Esophagus muscularis mucosa (tissue), 4 donors: ENCODE measurements around the gene UBA6. TPM values are rescaled to one million over a fixed set of nuclear protein-coding genes. Genes with fewer than 3 reads are reported as not detected.

Experiments used
- DNase-seq: peaks from one replicate; pipeline ENCODE4 v3.0.0-alpha.2; 2017; ENCODE audit errors: extremely low spot score
- H3K27ac ChIP-seq, 4 donors: fragments of 200-600 bp; sonication (generic); replicated peaks in 1 of 4; 1 replicate in 3 of 4; 2 replicates in 1 of 4; pipeline ENCODE4 v1.5.1; 2016 to 2019; ENCODE audit warnings: mild to moderate bottlenecking in 1 of 4
- H3K27me3 ChIP-seq, 4 donors: fragments of 200-600 bp; sonication (generic); one replicate each; pipeline versions ENCODE4 v1.5.1 to v1.6.0; 2016 to 2019
- H3K36me3 ChIP-seq, 4 donors: fragments of 200-600 bp; sonication (generic); one replicate each; pipeline ENCODE4 v1.5.1; 2016 to 2019
- H3K4me1 ChIP-seq, 4 donors: fragments of 200-600 bp; sonication (generic); one replicate each; pipeline ENCODE4 v1.5.1; 2016 to 2019
- H3K4me3 ChIP-seq, 4 donors: fragments of 200-600 bp; sonication (generic); 1 replicate in 2 of 4; 2 replicates in 2 of 4; pipeline ENCODE4 v1.5.1; 2016 to 2019; ENCODE audit warnings: mild to moderate bottlenecking in 4 of 4, moderate library complexity in 1 of 4
- H3K9me3 ChIP-seq, 4 donors: fragments of 200-600 bp; sonication (generic); 1 replicate in 3 of 4; 2 replicates in 1 of 4; pipeline ENCODE4 v1.5.1; 2016 to 2019
- EP300 ChIP-seq: sonication (generic); formaldehyde crosslinking; IDR thresholded peaks from one replicate; pipeline ENCODE4 v1.6.1; 2017; ENCODE audit warnings: antibody characterized with exemption
- POLR2A ChIP-seq: fragments of 450-650 bp; IDR thresholded peaks from one replicate; pipeline ENCODE4 v1.6.1; 2017; ENCODE audit warnings: antibody characterized with exemption, moderate library complexity, mild to moderate bottlenecking, low read depth
- POLR2AphosphoS5 ChIP-seq, 2 donors: sonication (generic); formaldehyde crosslinking; IDR thresholded peaks; one replicate each; pipeline ENCODE4 v1.6.1; 2017; ENCODE audit warnings: antibody characterized with exemption in 2 of 2
- WGBS: methylation state at CpG from one replicate; pipeline ENCODE4 v1.1.5; 2018; 5-methylcytosine and 5-hydroxymethylcytosine counted together
- intact Hi-C: fragments of 100-400 bp; cut with DNase I; formaldehyde crosslinking; loops from one replicate; pipeline ENCODE4 v1.15.1; 2023
- total RNA-seq, 4 donors: library from RNA; depleted of rRNA; stranded (reverse); fragments of >200 nt; gene quantifications; one replicate each; pipeline versions ENCODE4 v1.1.0 to v1.2.1, GENCODE V29; 2016
- TF ChIP-seq, protein P1 (sequence below), 3 experiments: fragments of 200-600 bp in 2 of 3; fragments of 450-650 bp in 1 of 3; sonication (generic) in 2 of 3; IDR thresholded peaks; one replicate each; pipeline ENCODE4 v1.5.1; 2017 to 2019; ENCODE audit warnings: antibody characterized with exemption in 3 of 3, mild to moderate bottlenecking in 2 of 3, moderate library complexity in 1 of 3

Gene UBA6
- total RNA-seq, 4 donors from 2014 or later, result 18.8 to 40.9 (median 21.5) TPM

DNA sequence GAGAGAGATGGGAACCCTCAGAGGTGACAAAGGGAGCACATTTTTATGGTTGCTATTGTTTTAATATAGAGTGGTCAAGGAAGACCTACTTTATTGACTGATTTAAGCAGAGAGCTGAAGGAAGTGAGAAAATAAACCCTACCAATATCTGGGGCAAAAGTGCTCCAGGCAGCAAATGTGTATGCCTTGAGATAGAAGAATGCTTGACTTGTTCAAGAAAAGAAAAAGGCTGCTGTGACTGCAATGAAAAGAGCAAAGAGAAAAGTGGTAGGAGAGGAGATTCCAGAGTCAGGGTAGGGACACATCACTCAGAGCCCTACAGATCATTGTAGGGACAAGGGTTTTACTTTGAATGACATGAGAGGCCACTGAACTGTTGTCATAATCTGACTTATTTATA is 116.5 kb downstream of the UBA6 start:
- no peak overlapping the region for H3K4me3 ChIP-seq
- TF ChIP-seq POLR2A (no peak), POLR2AphosphoS5 (IDR thresholded peaks at IDR 0.05) (no peak), EP300 (no peak)
- TF ChIP-seq, protein P1, sequence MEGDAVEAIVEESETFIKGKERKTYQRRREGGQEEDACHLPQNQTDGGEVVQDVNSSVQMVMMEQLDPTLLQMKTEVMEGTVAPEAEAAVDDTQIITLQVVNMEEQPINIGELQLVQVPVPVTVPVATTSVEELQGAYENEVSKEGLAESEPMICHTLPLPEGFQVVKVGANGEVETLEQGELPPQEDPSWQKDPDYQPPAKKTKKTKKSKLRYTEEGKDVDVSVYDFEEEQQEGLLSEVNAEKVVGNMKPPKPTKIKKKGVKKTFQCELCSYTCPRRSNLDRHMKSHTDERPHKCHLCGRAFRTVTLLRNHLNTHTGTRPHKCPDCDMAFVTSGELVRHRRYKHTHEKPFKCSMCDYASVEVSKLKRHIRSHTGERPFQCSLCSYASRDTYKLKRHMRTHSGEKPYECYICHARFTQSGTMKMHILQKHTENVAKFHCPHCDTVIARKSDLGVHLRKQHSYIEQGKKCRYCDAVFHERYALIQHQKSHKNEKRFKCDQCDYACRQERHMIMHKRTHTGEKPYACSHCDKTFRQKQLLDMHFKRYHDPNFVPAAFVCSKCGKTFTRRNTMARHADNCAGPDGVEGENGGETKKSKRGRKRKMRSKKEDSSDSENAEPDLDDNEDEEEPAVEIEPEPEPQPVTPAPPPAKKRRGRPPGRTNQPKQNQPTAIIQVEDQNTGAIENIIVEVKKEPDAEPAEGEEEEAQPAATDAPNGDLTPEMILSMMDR (IDR thresholded peaks at IDR 0.05), result no peak
- H3K27ac ChIP-seq, result no peak overlapping the region
- no peaks in the 10 kb centered on the region for H3K36me3 ChIP-seq
- H3K27me3 ChIP-seq, result no peaks in the 10 kb centered on the region
- H3K4me1 ChIP-seq, result no peaks in the 10 kb centered on the region
- DNase-seq, result no peak
- H3K9me3 ChIP-seq, result no peaks in the 10 kb centered on the region
- intact Hi-C loops, result no loop called here

DNA sequence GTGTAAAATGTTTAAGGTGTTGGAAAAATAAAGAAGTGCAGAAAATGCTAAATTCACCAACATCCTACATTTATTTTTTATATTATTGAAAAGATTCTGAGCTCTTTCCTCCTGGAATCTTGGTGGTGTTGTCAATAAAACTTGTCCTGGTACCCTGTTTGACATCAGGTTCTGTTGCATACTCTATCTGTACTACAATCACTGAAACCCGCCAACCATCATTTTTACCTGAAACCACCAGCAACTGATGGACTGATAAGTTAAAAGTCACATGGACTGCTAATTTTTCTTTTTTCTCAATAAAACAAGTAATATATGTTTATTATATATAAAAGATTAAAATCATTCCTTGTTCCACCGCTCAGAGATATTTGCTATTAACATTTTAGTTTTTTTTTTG is 119.0 kb downstream of the UBA6 start:
- 96% methylated on average over 2 of the region's 2 CpGs for WGBS
- no peaks in the 10 kb centered on the region for H3K27me3 ChIP-seq
- TF ChIP-seq, protein P1 (IDR thresholded peaks at IDR 0.05), result no peak
- TF ChIP-seq POLR2A (no peak), EP300 (no peak), POLR2AphosphoS5 (IDR thresholded peaks at IDR 0.05) (no peak)
- H3K27ac ChIP-seq, result no peak overlapping the region
- intact Hi-C loops, result no loop called here
- no peaks in the 10 kb centered on the region for H3K9me3 ChIP-seq
- H3K4me3 ChIP-seq, result no peak overlapping the region
- DNase-seq, result no peak
- H3K36me3 ChIP-seq, result no peaks in the 10 kb centered on the region
- no peaks in the 10 kb centered on the region for H3K4me1 ChIP-seq

DNA sequence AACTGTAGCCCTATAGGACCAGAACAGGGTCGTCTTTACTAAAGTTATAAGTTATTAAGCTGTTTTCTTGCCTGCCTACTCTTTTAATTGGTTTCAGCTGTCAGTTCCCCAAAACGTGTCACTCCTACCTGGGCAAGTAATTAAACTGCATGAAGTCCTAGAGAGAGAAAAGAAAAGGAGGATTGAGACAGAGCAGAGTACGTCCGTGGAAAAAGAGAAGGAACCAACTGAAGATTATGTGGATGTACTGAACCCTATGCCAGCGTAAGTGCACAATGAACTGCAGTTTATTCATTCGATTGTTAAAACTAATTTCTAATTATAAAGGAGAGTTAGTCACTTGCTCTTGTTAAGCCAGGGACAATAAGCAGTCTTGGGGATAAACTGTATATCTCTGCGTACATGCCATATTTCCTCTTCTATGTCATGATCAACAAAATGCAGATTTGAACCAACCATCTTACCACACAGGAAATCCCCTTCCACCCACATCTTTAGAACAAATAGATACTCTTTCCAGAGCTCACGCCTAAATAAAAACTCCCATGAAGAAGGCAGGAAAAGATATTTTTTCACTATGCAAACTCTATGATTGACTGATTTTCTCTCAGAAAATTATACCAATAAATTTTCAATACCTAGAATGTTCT is 119.6 kb downstream of the UBA6 start:
- no peak overlapping the region for H3K27ac ChIP-seq
- H3K27me3 ChIP-seq, result no peaks in the 10 kb centered on the region
- TF ChIP-seq EP300 (no peak), POLR2AphosphoS5 (IDR thresholded peaks at IDR 0.05) (no peak), POLR2A (no peak)
- TF ChIP-seq, protein P1 (IDR thresholded peaks at IDR 0.05), result no peak
- no peak overlapping the region for H3K4me3 ChIP-seq
- no peaks in the 10 kb centered on the region for H3K9me3 ChIP-seq
- no peak for DNase-seq
- no peaks in the 10 kb centered on the region for H3K36me3 ChIP-seq
- WGBS, result 61% methylated on average over 8 of the region's 8 CpGs
- intact Hi-C loops, result no loop called here
- H3K4me1 ChIP-seq, result no peaks in the 10 kb centered on the region

DNA sequence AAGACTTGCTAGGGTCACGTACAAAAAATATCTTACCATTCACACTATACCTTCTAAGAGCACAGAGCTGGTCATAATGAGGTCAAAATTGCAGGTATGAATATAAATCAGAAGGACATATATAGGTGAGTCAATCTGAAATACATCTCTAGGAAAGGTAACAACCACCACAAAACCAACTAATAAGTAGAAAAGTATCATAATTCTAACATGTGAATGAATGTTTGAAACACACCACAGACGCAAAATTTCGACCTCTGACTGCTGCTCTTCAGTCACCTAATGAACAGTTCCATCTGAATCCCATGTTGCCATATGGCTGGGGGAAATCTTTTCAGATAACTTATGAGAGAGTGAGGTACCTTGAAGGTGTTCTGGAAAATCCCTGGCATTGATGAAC is 120.4 kb downstream of the UBA6 start:
- no peak for DNase-seq

More for the DNA sequence above, 120.4 kb downstream of the UBA6 start:
- Histone ChIP-seq H3K4me1 (no peaks in the 10 kb centered on the region), H3K4me3 (no peak overlapping the region), H3K27me3 (no peaks in the 10 kb centered on the region), H3K9me3 (no peaks in the 10 kb centered on the region), H3K36me3 (no peaks in the 10 kb centered on the region), H3K27ac (no peak overlapping the region)
- TF ChIP-seq, protein P1 (IDR thresholded peaks at IDR 0.05), result no peak
- TF ChIP-seq EP300 (no peak), POLR2AphosphoS5 (IDR thresholded peaks at IDR 0.05) (no peak), POLR2A (no peak)
- intact Hi-C loops, result no loop called here
- 90% methylated on average over 3 of the region's 3 CpGs for WGBS
